ENCODE measurements around the gene HS3ST5. TPM values are rescaled to one million over a fixed set of nuclear protein-coding genes. Genes with fewer than 3 reads are reported as not detected.
"Not testable (repeated sequence)": the region's sequence is repeated elsewhere in the genome, so short reads cannot be mapped to it uniquely, and the experiment has no call there.

Gene HS3ST5
- polyA plus RNA-seq, 3 donors, result 0.83 to 1.0 (median 0.98) TPM

- no peak for DNase-seq (ENCODE audit: low read depth in 3 of 3, low spot score in 2 of 3)
Observed at GRCh38 chr6:114282292-114282691, 60.5 kb downstream of the HS3ST5 start.

- DNase-seq (ENCODE audit: low read depth in 3 of 3, low spot score in 2 of 3), result no peak
Observed at GRCh38 chr6:114281496-114281895, 61.3 kb downstream of the HS3ST5 start.

GRCh38 chr6:114280239-114280982 lies 62.4 kb downstream of the HS3ST5 start:
- DNase-seq (ENCODE audit: low read depth in 3 of 3, low spot score in 2 of 3), result no peak

GRCh38 chr6:114277220-114277619 lies 65.6 kb downstream of the HS3ST5 start:
- no peak for DNase-seq (ENCODE audit: low read depth in 3 of 3, low spot score in 2 of 3)

GRCh38 chr6:114276783-114277182 lies 66.0 kb downstream of the HS3ST5 start:
- no peak for DNase-seq (ENCODE audit: low read depth in 3 of 3, low spot score in 2 of 3)

- no peak for DNase-seq (ENCODE audit: low read depth in 3 of 3, low spot score in 2 of 3)
Observed at GRCh38 chr6:114274836-114275235, 68.0 kb downstream of the HS3ST5 start.

GRCh38 chr6:114272582-114272981 lies 70.2 kb downstream of the HS3ST5 start:
- DNase-seq (ENCODE audit: low read depth in 3 of 3, low spot score in 2 of 3), result no peak

GRCh38 chr6:114271405-114271804 lies 71.4 kb downstream of the HS3ST5 start:
- no peak for DNase-seq (ENCODE audit: low read depth in 3 of 3, low spot score in 2 of 3)

- DNase-seq (ENCODE audit: low read depth in 3 of 3, low spot score in 2 of 3), result no peak
Observed at GRCh38 chr6:114267897-114268296, 74.9 kb downstream of the HS3ST5 start.

GRCh38 chr6:114260810-114261209 lies 82.0 kb downstream of the HS3ST5 start:
- DNase-seq (ENCODE audit: low read depth in 3 of 3, low spot score in 2 of 3), result no peak

- no peak for DNase-seq (ENCODE audit: low read depth in 3 of 3, low spot score in 2 of 3)
Observed at GRCh38 chr6:114258376-114258775, 84.4 kb downstream of the HS3ST5 start.

GRCh38 chr6:114253431-114253830 lies 89.4 kb downstream of the HS3ST5 start:
- DNase-seq (ENCODE audit: low read depth in 3 of 3, low spot score in 2 of 3), result no peak

- DNase-seq (ENCODE audit: low read depth in 3 of 3, low spot score in 2 of 3), result no peak
Observed at GRCh38 chr6:114249522-114249921, 93.3 kb downstream of the HS3ST5 start.

- no peak for DNase-seq (ENCODE audit: low read depth in 3 of 3, low spot score in 2 of 3)
Observed at GRCh38 chr6:114247101-114247500, 95.7 kb downstream of the HS3ST5 start.

- no peak for DNase-seq (ENCODE audit: low read depth in 3 of 3, low spot score in 2 of 3)
Observed at GRCh38 chr6:114240796-114241195, 102.0 kb downstream of the HS3ST5 start.

GRCh38 chr6:114228675-114229074 lies 114.1 kb downstream of the HS3ST5 start:
- no peak for DNase-seq (ENCODE audit: low read depth in 3 of 3, low spot score in 2 of 3)

- DNase-seq (ENCODE audit: low read depth in 3 of 3, low spot score in 2 of 3), result no peak
Observed at GRCh38 chr6:114227944-114228468, 114.8 kb downstream of the HS3ST5 start.

GRCh38 chr6:114220241-114220640 lies 122.6 kb downstream of the HS3ST5 start:
- DNase-seq (ENCODE audit: low read depth in 3 of 3, low spot score in 2 of 3), result no peak

GRCh38 chr6:114218437-114219340 lies 124.1 kb downstream of the HS3ST5 start:
- no peak for DNase-seq (ENCODE audit: low read depth in 3 of 3, low spot score in 2 of 3)

- DNase-seq (ENCODE audit: low read depth in 3 of 3, low spot score in 2 of 3), result not testable (repeated sequence)
Observed at GRCh38 chr6:114217996-114218395, 124.8 kb downstream of the HS3ST5 start.

GRCh38 chr6:114216789-114217467 lies 125.9 kb downstream of the HS3ST5 start:
- DNase-seq (ENCODE audit: low read depth in 3 of 3, low spot score in 2 of 3), result no peak
